ENCODE results near the gene SLC35A4. TPM values are rescaled to one million over a fixed set of nuclear protein-coding genes. Genes with fewer than 3 reads are reported as not detected.

Gene SLC35A4, protein sequence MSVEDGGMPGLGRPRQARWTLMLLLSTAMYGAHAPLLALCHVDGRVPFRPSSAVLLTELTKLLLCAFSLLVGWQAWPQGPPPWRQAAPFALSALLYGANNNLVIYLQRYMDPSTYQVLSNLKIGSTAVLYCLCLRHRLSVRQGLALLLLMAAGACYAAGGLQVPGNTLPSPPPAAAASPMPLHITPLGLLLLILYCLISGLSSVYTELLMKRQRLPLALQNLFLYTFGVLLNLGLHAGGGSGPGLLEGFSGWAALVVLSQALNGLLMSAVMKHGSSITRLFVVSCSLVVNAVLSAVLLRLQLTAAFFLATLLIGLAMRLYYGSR
- total RNA-seq: 10 to 100 TPM; 44.1 to 64.0 (median 58.7) TPM
- 10 to 100 TPM; 23.3 to 40.8 (median 27.7) TPM for polyA plus RNA-seq
- long read RNA-seq, donor 1, transcript SLC35A4-201 (3 exons, 3,041 nt): major isoform, 22 of 43 reads
- long read RNA-seq, donor 1, transcript SLC35A4-202 (2 exons, 3,617 nt): minor isoform, 5 of 43 reads
- long read RNA-seq, donor 1, partial matches to known transcripts: 16 of 43 reads
- long read RNA-seq, donor 1, other reads (novel, unspliced or antisense): 0 of 43 reads
- long read RNA-seq, donor 2, transcript SLC35A4-201 (3 exons, 3,041 nt): major isoform, 14 of 36 reads
- long read RNA-seq, donor 2, partial matches to known transcripts: 19 of 36 reads
- long read RNA-seq, donor 2, other reads (novel, unspliced or antisense): 0 of 36 reads

DNA sequence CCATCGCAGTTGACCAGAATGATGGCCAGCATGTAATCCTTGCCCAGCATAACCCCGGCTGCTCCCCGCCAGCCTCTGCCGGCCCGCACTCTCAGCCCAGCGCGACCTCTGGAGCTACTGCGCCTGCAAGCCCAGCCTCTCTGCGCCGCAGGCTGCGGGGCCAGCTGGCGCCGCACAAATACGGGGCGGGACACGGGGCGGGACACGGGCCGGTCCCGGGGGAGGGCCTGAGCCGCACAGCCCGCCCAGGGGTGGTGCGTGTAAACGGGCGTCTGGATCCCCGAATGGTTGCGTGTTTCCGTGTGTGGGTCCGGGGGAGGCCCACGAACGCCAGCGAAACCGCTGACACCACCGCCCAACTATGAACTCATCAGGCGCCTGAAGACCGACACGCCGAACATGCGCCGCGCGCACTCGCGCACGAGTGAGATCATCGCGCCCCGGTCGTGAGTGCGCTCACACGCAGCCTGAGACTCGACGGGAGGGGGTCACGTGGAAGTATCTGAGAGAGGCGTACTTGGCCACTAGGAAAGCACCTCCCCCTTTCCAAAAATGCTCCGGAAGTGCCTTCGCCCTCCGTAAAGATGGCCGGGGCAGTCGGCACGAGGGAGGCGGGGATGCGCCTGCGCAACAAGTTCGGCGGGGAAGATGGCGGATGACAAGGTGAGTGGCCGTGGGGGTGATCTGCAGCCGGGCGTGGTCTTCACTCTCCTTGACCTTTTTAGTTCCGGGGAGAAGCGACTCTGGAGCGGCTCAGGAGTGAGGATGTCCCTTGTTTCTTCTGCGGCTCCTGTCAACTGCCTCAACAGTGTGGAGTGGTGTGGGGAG, at the start of gene SLC35A4, which contains the start of gene APBB3:
Gene SLC35A4, plus strand, starts transcription at position 633 of the 828 bp plus-strand sequence. CDS start 2,342 bp downstream, outside the sequence.
Gene APBB3, minus strand, starts transcription at position 403 of the 828 bp plus-strand sequence. Its CDS starts 353 bp downstream, at position 50.
- TF ChIP-seq POLR2A (IDR thresholded peaks at IDR 0.05) (peak; percentile 37 to 80 (median 74)), POLR2AphosphoS5 (IDR thresholded peaks at IDR 0.05) (peak; percentile 99)
- TF ChIP-seq, protein P1, sequence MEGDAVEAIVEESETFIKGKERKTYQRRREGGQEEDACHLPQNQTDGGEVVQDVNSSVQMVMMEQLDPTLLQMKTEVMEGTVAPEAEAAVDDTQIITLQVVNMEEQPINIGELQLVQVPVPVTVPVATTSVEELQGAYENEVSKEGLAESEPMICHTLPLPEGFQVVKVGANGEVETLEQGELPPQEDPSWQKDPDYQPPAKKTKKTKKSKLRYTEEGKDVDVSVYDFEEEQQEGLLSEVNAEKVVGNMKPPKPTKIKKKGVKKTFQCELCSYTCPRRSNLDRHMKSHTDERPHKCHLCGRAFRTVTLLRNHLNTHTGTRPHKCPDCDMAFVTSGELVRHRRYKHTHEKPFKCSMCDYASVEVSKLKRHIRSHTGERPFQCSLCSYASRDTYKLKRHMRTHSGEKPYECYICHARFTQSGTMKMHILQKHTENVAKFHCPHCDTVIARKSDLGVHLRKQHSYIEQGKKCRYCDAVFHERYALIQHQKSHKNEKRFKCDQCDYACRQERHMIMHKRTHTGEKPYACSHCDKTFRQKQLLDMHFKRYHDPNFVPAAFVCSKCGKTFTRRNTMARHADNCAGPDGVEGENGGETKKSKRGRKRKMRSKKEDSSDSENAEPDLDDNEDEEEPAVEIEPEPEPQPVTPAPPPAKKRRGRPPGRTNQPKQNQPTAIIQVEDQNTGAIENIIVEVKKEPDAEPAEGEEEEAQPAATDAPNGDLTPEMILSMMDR (IDR thresholded peaks at IDR 0.05 in 8 of 11, conservative IDR thresholded peaks at IDR 0.05 in 3 of 11): peak in 5 of 11 experiments; percentile 13 to 41 (median 27)
- no peaks in the 10 kb centered on the region for H3K27me3 ChIP-seq (replicated peaks in 1 of 7)
- peaks cover 25 to 76% (median 58%) of the 10 kb centered on the region in 6 donors for H3K4me1 ChIP-seq
- peaks cover 0 to 60% (median 25%) of the 10 kb centered on the region in 6 donors for H3K36me3 ChIP-seq
- peak within 1 kb of the TSS; percentile 52 to 92 (median 66) for H3K4me3 ChIP-seq
- H3K9me3 ChIP-seq: no peaks in the 10 kb centered on the region
- intact Hi-C loops (cut with DNase I; ENCODE audit: low total_unique reads): loop anchor here (5.0 kb wide), 1 partner anchor 73 kb away; the partner anchor contains the start of gene TMCO6
- peak; percentile 99 for DNase-seq
- 0 to 1% (median 0%) methylated on average over 19 to 74 of the region's 74 CpGs for WGBS, 5 donors
- H3K27ac ChIP-seq: peak within 1 kb of the TSS; percentile 91 to 99 (median 96)

DNA sequence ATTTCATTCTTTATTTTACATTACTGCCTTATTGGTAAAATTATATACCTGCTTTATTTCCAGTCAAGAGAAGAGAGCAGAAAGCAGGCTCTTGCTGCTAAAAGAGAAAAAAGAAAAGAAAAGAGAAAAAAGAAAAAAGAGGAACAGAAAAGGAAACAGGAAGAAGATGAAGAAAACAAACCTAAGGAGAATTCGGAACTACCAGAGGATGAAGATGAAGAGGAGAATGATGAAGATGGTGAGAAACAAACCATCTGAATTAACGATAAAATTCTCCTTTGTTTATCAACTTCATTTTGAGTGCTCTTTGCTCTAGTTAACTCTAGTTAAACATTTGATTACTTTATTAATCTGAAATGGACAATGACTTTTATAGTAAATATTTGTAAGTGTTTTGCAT, 40.6 kb upstream of the SLC35A4 start:
- intact Hi-C loops (cut with DNase I; ENCODE audit: low total_unique reads): no loop called here
- H3K4me3 ChIP-seq: no peak overlapping the region
- H3K9me3 ChIP-seq: no peaks in the 10 kb centered on the region
- H3K27me3 ChIP-seq (replicated peaks in 1 of 7): no peaks in the 10 kb centered on the region
- TF ChIP-seq, protein P1 (IDR thresholded peaks at IDR 0.05 in 8 of 11, conservative IDR thresholded peaks at IDR 0.05 in 3 of 11): no peak
- TF ChIP-seq POLR2AphosphoS5 (IDR thresholded peaks at IDR 0.05) (no peak), POLR2A (IDR thresholded peaks at IDR 0.05) (no peak)
- H3K27ac ChIP-seq: peak overlapping the region in 1 of 8 donors; percentile 3
- peaks cover 3 to 81% (median 56%) of the 10 kb centered on the region in 6 donors for H3K36me3 ChIP-seq
- DNase-seq: no peak
- peaks cover 0 to 10% (median 0%) of the 10 kb centered on the region in 6 donors for H3K4me1 ChIP-seq
- 59 to 83% (median 65%) methylated on average over 2 of the region's 2 CpGs for WGBS, 5 donors

DNA sequence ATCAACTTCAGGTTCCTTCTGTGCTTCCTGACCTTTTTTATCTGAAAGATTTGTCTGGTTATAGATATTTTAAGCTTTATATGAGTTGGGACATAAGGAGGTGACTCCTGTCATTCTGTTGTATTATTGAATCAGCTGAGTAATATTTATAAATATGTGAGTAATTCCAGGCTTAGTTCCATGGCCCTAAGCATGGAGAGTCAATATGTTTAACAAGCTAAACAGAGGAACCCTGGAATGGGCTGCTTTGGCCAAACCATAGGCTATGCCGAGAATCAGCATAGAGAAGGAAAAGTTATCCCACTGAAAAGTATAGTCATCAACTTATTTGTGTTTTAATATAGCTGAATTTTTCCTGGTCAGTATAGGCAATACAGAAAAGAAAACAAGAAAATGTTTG, 24.4 kb upstream of the SLC35A4 start:
- 93 to 100% (median 94%) methylated on average over 1 of the region's 1 CpG for whole genome bisulfite sequencing, 5 donors
- Histone ChIP-seq H3K4me1 (no peaks in the 10 kb centered on the region), H3K27me3 (replicated peaks in 1 of 7) (no peaks in the 10 kb centered on the region), H3K9me3 (no peaks in the 10 kb centered on the region), H3K4me3 (no peak overlapping the region), H3K27ac (peak overlapping the region in 3 of 8 donors; percentile 13 to 56 (median 51)), H3K36me3 (peaks cover 0 to 100% (median 67%) of the 10 kb centered on the region in 6 donors)
- TF ChIP-seq POLR2AphosphoS5 (IDR thresholded peaks at IDR 0.05) (no peak), POLR2A (IDR thresholded peaks at IDR 0.05) (no peak)
- TF ChIP-seq, protein P1 (IDR thresholded peaks at IDR 0.05 in 8 of 11, conservative IDR thresholded peaks at IDR 0.05 in 3 of 11): no peak
- intact Hi-C loops (cut with DNase I; ENCODE audit: low total_unique reads): no loop called here
- DNase-seq: no peak
